ENCODE results near the gene CHST6. TPM values are rescaled to one million over a fixed set of nuclear protein-coding genes. Genes with fewer than 3 reads are reported as not detected.
"Not testable (repeated sequence)": the region's sequence is repeated elsewhere in the genome, so short reads cannot be mapped to it uniquely, and the experiment has no call there.

CHST6 gene
- total and polyA plus RNA-seq, 2 donors (not counting 1 experiment from before 2014, with no cell fraction given) = 0.17 TPM; not detected in 1

GRCh38 chr16:75429621-75430403 is 65.4 kb downstream of the CHST6 start:
- peaks cover 7 to 15% of the 10 kb centered on the region in 2 donors for H3K4me1 ChIP-seq (ENCODE audit: control insufficient read depth in 2 of 2, insufficient read depth in 2 of 2, low read length in 2 of 2)
- no peaks in the 10 kb centered on the region for H3K9me3 ChIP-seq (ENCODE audit: control extremely low read depth in 1 of 3, control insufficient read depth in 2 of 3, insufficient read depth in 1 of 3, low read length in 2 of 3)
- CTCF ChIA-PET = interaction anchor here (1.6 kb wide), 1 partner anchor 35 kb away, joined by 3 read pairs; no protein-coding TSS in a partner anchor
- H3K27me3 ChIP-seq (replicated peaks in 1 of 4; ENCODE audit: control extremely low read depth in 1 of 4, control insufficient read depth in 3 of 4, insufficient read depth in 4 of 4, low read length in 3 of 4) = no peaks in the 10 kb centered on the region
- DNase-seq = no peak
- WGBS (ENCODE audit: insufficient coverage) = 100% methylated on average over 3 of the region's 11 CpGs
- H3K9me3 Mint-ChIP-seq (ENCODE audit: insufficient read depth) = no peaks in the 10 kb centered on the region
- H3K79me2 ChIP-seq (ENCODE audit: control insufficient read depth, insufficient read depth, low read length) = peaks cover 52% of the 10 kb centered on the region
- intact Hi-C loops (cut with micrococcal nuclease) = no loop called here
- H3K4me1 Mint-ChIP-seq = peaks cover 20% of the 10 kb centered on the region
- H4K20me1 ChIP-seq (ENCODE audit: control insufficient read depth, insufficient read depth, low read length, poor library complexity, severe bottlenecking) = no peaks in the 10 kb centered on the region
- POLR2A ChIA-PET = no interaction called here
- H3K4me3 Mint-ChIP-seq = no peak overlapping the region
- H3K9ac ChIP-seq (ENCODE audit: low read length) = no peak overlapping the region
- no peak overlapping the region for H3K4me3 ChIP-seq (ENCODE audit: control extremely low read depth in 1 of 5, extremely low read depth in 1 of 5, insufficient read depth in 1 of 5, low read depth in 2 of 5, low read length in 4 of 5)
- H3K36me3 ChIP-seq (replicated peaks in 1 of 2; ENCODE audit: control extremely low read depth in 1 of 2, control insufficient read depth in 1 of 2, extremely low read depth in 1 of 2, insufficient read depth in 2 of 2, low read length in 1 of 2) = no peaks in the 10 kb centered on the region
- no peaks in the 10 kb centered on the region for H3K27me3 Mint-ChIP-seq
- no peak for TF ChIP-seq EZH2 (IDR thresholded peaks at IDR 0.05; ENCODE audit: borderline replicate concordance, insufficient read depth, low read depth, low read length, poor library complexity, severe bottlenecking)
- TF ChIP-seq CTCF (IDR thresholded peaks at IDR 0.05) = no peak
- no peak overlapping the region for H3K27ac ChIP-seq (ENCODE audit: low read length in 2 of 2)
- no peak overlapping the region for H2AFZ ChIP-seq (ENCODE audit: insufficient read depth, low read depth, low read length, poor library complexity, severe bottlenecking)
- no peak overlapping the region for H3K27ac Mint-ChIP-seq
- H3K4me2 ChIP-seq (replicated peaks; ENCODE audit: low read depth, low read length, poor library complexity, severe bottlenecking) = no peak overlapping the region
- no peak for ATAC-seq (ENCODE audit: low read depth)

GRCh38 chr16:75426524-75426923 is 68.7 kb downstream of the CHST6 start:
- WGBS (ENCODE audit: insufficient coverage) = no CpG with 5 or more reads among the region's 2 CpGs
- H3K27me3 Mint-ChIP-seq; H3K9ac ChIP-seq (ENCODE audit: low read length); H4K20me1 ChIP-seq (ENCODE audit: control insufficient read depth, insufficient read depth, low read length, poor library complexity, severe bottlenecking); ATAC-seq (ENCODE audit: low read depth); H3K27me3 ChIP-seq (replicated peaks in 1 of 4; ENCODE audit: control extremely low read depth in 1 of 4, control insufficient read depth in 3 of 4, insufficient read depth in 4 of 4, low read length in 3 of 4); H3K36me3 ChIP-seq (replicated peaks in 1 of 2; ENCODE audit: control extremely low read depth in 1 of 2, control insufficient read depth in 1 of 2, extremely low read depth in 1 of 2, insufficient read depth in 2 of 2, low read length in 1 of 2); H3K9me3 Mint-ChIP-seq (ENCODE audit: insufficient read depth); POLR2A ChIA-PET; H3K9me3 ChIP-seq (ENCODE audit: control extremely low read depth in 1 of 3, control insufficient read depth in 2 of 3, insufficient read depth in 1 of 3, low read length in 2 of 3); H3K27ac ChIP-seq (ENCODE audit: low read length in 2 of 2); H3K4me3 Mint-ChIP-seq; H2AFZ ChIP-seq (ENCODE audit: insufficient read depth, low read depth, low read length, poor library complexity, severe bottlenecking); DNase-seq; H3K4me2 ChIP-seq (replicated peaks; ENCODE audit: low read depth, low read length, poor library complexity, severe bottlenecking); H3K4me1 Mint-ChIP-seq; H3K27ac Mint-ChIP-seq; intact Hi-C loops (cut with micrococcal nuclease); H3K4me3 ChIP-seq (ENCODE audit: control extremely low read depth in 1 of 5, extremely low read depth in 1 of 5, insufficient read depth in 1 of 5, low read depth in 2 of 5, low read length in 4 of 5); H3K4me1 ChIP-seq (ENCODE audit: control insufficient read depth in 2 of 2, insufficient read depth in 2 of 2, low read length in 2 of 2): not testable (repeated sequence)
- H3K79me2 ChIP-seq (ENCODE audit: control insufficient read depth, insufficient read depth, low read length) = peaks cover 63% of the 10 kb centered on the region
- CTCF ChIA-PET = interaction anchor here (1.4 kb wide), 1 partner anchor 227 kb away, joined by 7 read pairs; no protein-coding TSS in a partner anchor

- H3K4me3 ChIP-seq (ENCODE audit: control extremely low read depth in 1 of 5, extremely low read depth in 1 of 5, insufficient read depth in 1 of 5, low read depth in 2 of 5, low read length in 4 of 5); H3K4me2 ChIP-seq (replicated peaks; ENCODE audit: low read depth, low read length, poor library complexity, severe bottlenecking); H3K27ac Mint-ChIP-seq; DNase-seq; H3K27me3 ChIP-seq (replicated peaks in 1 of 4; ENCODE audit: control extremely low read depth in 1 of 4, control insufficient read depth in 3 of 4, insufficient read depth in 4 of 4, low read length in 3 of 4); H2AFZ ChIP-seq (ENCODE audit: insufficient read depth, low read depth, low read length, poor library complexity, severe bottlenecking); H3K9me3 Mint-ChIP-seq (ENCODE audit: insufficient read depth); POLR2A ChIA-PET; H3K27ac ChIP-seq (ENCODE audit: low read length in 2 of 2); H3K36me3 ChIP-seq (replicated peaks in 1 of 2; ENCODE audit: control extremely low read depth in 1 of 2, control insufficient read depth in 1 of 2, extremely low read depth in 1 of 2, insufficient read depth in 2 of 2, low read length in 1 of 2); CTCF ChIA-PET; H3K9ac ChIP-seq (ENCODE audit: low read length); ATAC-seq (ENCODE audit: low read depth); H3K4me3 Mint-ChIP-seq; intact Hi-C loops (cut with micrococcal nuclease); H3K27me3 Mint-ChIP-seq; H3K9me3 ChIP-seq (ENCODE audit: control extremely low read depth in 1 of 3, control insufficient read depth in 2 of 3, insufficient read depth in 1 of 3, low read length in 2 of 3): not testable (repeated sequence)
- H3K79me2 ChIP-seq (ENCODE audit: control insufficient read depth, insufficient read depth, low read length) = peaks cover 69% of the 10 kb centered on the region
- WGBS (ENCODE audit: insufficient coverage) = 96% methylated on average over 12 of the region's 18 CpGs
- peaks cover 17% of the 10 kb centered on the region for H3K4me1 Mint-ChIP-seq
- peaks cover 12% of the 10 kb centered on the region for H4K20me1 ChIP-seq (ENCODE audit: control insufficient read depth, insufficient read depth, low read length, poor library complexity, severe bottlenecking)
- peaks cover 5 to 10% of the 10 kb centered on the region in 2 donors for H3K4me1 ChIP-seq (ENCODE audit: control insufficient read depth in 2 of 2, insufficient read depth in 2 of 2, low read length in 2 of 2)
Measured at GRCh38 chr16:75424105-75424762, 71.0 kb downstream of the CHST6 start.

Measured in B cell (primary cell).